Loucy (cell line): ENCODE measurements around the gene SAP30BP.

Experiments
- CTCF ChIP-seq: fragments of 200-600 bp; sonication (generic); conservative IDR thresholded peaks from 2 replicates; pipeline ENCODE4 v1.5.1; 2014; ENCODE audit warnings: mild to moderate bottlenecking, antibody characterized with exemption, low read length
- EZH2phosphoT487 ChIP-seq: fragments of 200-600 bp; IDR thresholded peaks from 2 replicates; pipeline ENCODE4 v1.6.1; 2018; ENCODE audit warnings: antibody characterized with exemption, mild to moderate bottlenecking, moderate library complexity, borderline replicate concordance

- TF ChIP-seq CTCF (no peak), EZH2phosphoT487 (no peak)
These were observed 21.1 kb upstream of the SAP30BP start for GRCh38 chr17:75645889-75646637.
